Astrocyte (in vitro differentiated cells and primary cell): ENCODE data around the gene OR2T2.
"Not testable (repeated sequence)": the region's sequence is repeated elsewhere in the genome, so short reads cannot be mapped to it uniquely, and the experiment has no call there.

ENCODE experiments used
- EZH2 ChIP-seq: IDR thresholded peaks from 2 replicates; pipeline ENCODE4 v1.6.1; 2012; ENCODE audit warnings: mild to moderate bottlenecking, low read length, inconsistent platforms; ENCODE audit not compliant: insufficient read depth
- TF ChIP-seq, protein P1 (sequence below): IDR thresholded peaks from 2 replicates; pipeline ENCODE4 v1.5.1; 2011; ENCODE audit warnings: low read depth, mild to moderate bottlenecking, inconsistent platforms, low read length, moderate library complexity; ENCODE audit not compliant: insufficient read depth

DNA sequence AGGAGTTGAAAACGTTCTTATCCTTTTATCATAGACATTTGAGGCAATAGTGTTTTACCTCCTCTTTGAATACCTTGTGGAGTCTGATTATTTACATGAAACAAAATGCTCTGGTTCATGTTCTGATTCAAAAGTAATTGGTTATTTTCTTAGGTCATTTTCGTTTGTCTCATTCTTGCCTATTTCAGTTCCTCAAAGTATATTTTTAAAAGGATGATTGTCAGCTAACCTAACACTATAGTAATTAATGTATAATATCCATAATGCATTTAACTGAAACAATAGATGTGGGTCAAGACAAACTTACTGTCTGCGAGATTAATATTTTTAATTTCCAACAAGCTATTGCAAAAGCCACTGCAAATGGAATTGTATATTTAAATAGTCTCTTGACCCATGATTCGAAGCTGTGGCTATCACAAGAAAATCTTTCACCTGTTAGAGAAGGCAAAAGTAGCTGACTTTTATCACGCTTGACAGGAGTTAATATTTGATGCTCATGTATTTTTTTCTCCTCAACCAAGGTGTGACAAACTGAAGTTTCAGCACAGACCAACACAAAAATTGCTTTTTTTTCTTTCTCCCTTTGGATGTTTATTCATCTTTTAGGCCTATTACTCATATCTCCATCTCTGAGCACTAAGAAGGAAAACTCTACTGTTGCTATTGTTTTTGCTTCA, 5.2 kb downstream of the OR2T2 start:
- TF ChIP-seq, protein P1, sequence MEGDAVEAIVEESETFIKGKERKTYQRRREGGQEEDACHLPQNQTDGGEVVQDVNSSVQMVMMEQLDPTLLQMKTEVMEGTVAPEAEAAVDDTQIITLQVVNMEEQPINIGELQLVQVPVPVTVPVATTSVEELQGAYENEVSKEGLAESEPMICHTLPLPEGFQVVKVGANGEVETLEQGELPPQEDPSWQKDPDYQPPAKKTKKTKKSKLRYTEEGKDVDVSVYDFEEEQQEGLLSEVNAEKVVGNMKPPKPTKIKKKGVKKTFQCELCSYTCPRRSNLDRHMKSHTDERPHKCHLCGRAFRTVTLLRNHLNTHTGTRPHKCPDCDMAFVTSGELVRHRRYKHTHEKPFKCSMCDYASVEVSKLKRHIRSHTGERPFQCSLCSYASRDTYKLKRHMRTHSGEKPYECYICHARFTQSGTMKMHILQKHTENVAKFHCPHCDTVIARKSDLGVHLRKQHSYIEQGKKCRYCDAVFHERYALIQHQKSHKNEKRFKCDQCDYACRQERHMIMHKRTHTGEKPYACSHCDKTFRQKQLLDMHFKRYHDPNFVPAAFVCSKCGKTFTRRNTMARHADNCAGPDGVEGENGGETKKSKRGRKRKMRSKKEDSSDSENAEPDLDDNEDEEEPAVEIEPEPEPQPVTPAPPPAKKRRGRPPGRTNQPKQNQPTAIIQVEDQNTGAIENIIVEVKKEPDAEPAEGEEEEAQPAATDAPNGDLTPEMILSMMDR, result not testable (repeated sequence)
- not testable (repeated sequence) for TF ChIP-seq EZH2
